Measurements from ENCODE around the gene CLDN14.

The CLDN14 gene, protein sequence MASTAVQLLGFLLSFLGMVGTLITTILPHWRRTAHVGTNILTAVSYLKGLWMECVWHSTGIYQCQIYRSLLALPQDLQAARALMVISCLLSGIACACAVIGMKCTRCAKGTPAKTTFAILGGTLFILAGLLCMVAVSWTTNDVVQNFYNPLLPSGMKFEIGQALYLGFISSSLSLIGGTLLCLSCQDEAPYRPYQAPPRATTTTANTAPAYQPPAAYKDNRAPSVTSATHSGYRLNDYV

DNA sequence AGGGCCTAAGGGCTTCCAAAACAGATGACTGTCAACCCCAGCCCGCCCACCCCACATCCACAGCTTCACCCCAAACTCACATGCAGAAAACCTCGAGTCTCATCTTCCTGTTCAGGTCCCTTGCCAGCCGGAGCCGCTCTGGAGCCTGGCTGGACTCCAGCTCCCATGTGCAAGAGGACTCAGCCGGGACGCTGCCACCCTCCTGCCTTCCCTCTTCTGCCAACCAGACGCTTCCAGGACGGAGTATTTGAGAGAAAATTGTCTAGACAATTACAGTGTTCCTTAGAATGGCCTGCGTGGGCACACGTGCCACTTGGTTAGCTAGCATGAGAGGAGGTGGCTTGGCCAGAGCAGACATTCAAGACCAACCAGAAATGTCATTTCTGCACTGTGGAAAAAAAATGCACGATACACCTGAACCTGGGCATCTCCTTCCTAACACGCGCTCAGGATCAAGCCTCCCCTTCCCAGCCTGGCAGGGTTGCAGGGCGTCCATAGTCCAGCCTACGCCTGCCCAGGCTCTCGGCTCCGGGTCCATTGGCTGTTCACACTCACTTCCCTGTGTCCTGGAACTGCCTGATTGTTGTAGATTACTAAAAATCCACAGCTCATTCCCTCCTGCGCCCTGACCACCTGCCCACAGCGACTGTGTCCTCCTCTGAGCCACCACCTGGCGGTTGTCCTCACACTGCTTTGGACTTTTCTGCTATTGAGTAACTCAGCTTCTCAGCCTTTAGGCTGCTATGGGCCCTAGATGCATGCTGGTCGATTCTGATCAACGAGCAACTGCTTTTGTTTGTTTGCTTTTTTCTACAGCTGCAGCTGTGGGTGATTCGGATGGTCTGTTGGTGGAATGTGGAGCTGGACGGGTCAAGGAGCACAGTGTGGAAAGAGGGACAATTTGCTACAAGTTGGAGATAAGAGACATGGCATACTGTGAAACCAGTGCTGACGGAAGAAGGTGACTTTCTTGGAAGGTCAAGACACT, at the start of gene CLDN14:
Gene CLDN14 (minus strand): TSS at position 708 of the 988 bp plus-strand sequence. CDS start 18,427 bp downstream, outside the sequence.
- no peak for DNase-seq

DNA sequence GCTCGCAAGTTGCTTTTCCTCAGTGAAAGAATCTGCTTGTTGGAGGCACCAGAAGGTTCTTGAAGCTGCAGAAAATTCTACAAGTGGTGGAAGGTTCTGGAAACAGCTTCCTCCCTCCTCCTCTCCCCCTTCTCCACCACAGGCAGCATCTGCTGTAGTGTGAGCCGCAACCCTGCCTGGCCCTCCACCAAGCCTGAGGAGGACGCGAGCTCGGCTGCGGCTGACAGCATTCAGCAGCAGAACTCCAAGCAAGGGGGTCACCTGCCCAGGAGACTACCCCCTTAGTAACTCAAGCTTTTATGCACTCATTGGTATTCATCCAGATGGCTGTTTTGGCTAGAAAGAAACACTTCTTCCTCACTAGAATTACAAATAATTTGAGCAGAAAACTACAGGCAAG, 48.8 kb upstream of the CLDN14 start:
- no peak for DNase-seq

DNA sequence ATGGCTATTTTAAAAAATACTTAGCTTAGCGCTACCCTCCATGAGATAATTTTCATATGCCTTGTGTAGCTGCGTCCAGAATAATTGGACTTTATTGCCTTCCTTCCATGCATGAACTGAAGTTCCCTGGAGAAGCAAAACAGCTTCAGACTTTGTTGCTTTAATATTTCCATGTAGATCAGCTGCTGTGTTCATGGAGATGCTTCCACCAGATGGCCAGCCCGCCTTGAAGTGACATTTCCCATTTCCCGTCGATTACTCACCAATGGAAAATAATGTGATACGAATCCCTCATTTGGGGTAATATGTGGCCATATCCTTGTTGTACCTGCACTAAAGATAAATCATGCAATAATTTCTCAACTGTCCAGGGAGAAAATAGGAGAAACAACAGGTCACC, 47.4 kb upstream of the CLDN14 start:
- no peak for DNase-seq

DNA sequence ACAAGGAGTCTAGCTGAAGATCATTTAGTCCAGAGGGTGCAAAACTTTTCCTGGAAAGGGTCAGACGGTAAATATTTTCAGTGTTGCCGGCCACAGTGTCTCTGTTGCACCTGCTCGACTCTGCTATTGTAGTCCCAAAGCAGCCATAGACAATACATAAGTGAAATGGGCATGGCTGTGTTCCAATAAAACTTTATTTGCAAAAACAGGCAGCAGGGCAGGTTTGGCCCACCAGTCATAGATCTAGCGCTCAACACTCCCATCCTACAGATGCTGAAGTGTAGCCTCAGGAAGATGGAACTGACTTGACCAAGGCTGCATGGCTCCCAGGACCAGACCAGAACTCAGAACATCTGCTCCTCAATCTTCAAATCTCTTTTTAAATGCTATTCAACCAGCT, 46.2 kb upstream of the CLDN14 start:
- DNase-seq: no peak

DNA sequence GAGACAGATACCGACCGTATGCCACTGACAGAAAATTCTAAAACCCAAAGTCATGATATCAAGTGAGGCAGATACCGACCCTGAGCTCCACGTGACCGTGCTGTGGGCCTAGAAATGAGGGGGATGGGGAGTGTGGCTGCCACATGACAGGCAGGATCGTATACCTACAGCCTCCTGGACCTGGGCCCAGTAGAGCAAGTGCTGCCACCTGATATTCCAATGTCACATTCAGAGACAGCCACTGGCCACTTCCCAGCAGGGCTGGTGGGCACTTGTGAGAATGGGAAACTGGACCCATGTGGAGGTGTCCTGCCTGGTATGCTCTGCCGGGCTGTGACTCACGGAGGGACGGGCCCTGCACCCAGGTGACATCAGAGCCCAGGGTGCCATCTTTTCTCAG, 44.6 kb upstream of the CLDN14 start:
- DNase-seq: no peak

DNA sequence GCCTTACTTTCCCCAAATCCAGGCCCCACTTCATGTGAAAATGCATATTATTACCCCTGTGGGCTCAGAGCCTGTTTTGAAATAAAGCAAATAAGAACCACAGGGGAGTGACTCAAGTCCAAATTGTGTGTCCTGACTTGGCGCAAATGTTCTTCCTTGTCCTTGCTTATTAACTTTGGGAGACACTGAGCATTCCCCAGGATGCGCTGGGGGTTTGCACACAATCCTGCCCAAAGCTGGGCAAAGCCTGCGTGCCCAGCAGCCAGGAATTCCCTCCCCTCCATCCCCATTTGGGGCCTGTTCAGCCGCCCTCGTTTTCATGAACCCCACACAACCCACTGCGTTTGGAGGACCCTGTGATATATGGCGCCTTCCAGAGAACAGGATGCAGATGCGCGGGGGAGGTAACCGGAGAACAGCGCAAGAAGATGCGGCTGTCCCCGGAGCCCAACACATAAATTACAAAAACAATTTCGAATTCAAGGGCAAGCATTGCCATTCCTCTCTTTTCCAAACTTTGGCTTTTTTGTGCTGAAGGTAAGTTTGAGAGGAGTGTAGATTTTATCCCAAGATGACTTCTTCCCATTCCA, 42.4 kb upstream of the CLDN14 start:
- DNase-seq: no peak

DNA sequence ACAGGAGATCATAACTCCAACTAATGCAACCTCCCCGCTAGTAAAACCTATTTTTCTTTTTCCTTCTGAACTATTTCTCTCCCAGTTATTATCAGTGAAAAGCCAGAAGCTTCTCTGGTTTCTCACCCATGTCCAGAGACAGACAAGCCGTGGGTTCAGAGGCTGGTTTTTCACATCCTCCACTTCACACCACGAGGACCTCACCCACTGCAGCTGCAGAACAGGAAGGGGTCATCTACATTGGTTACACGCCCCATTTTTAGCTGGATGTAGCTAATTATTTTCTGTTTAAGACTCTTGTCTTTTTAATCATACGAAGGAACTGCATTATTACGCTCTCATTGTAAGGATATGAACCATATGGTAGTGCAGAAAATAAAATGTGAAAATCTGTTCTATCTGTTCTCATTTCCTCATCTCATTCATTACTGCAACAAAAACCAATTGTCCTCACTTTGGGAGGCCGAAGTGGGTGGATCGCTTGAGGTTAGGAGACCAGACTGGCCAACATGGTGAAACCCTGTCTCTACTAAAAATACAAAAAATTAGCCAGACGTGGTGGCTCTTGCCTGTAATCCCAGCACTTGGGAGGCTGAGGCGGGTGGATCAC, 39.1 kb upstream of the CLDN14 start:
- no peak for DNase-seq

DNA sequence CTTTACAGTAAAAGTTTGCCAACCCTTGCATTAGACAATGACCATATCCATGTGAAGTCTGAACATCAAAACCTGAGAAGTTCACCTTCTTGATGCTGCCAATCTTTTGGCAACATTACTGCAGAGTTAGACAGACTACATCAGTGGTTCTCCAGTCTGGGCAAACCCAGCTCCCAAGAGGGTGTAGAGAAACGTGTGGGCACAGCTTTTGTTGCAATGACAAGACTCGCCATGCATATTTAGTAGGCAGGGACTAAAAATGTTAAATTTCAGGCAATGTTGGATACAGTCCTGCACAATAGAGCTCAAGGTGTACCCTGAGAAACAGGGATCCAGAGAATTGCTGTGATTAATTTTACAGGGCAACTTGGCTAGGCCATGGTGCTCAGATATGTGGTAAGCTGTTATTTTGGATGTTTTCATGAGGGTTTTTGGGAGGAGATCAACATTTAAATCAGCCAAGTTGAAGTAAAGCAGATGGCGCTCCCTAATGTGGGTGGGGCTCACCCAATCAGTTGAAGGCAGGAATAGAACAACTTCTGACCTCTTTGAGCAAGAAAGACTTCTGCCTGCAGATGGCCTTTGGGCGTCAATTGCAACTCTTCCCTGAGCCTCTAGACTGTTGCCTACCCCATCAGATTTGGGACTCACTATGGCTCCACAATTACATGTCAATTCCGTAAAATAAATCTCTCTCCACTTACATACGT, 37.6 kb upstream of the CLDN14 start:
- no peak for DNase-seq

DNA sequence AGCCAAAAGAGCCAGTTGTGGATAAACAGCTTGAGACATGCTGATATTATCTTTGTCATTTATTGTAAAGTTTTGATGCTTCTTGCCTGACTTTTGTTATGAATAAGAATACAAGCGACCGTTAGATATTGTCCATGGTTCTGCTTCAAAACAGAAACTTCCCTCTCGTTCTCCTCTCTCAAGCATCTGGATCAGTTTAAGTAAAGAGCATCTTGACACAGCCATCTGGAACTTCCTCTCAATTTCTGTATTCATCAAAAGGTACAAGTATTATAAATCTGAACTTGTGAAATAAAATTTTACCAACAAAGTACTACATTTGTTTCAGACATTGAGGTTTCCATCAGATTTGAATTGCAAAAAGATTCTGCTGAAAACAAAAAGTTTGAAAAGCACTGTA, 36.4 kb upstream of the CLDN14 start:
- no peak for DNase-seq

DNA sequence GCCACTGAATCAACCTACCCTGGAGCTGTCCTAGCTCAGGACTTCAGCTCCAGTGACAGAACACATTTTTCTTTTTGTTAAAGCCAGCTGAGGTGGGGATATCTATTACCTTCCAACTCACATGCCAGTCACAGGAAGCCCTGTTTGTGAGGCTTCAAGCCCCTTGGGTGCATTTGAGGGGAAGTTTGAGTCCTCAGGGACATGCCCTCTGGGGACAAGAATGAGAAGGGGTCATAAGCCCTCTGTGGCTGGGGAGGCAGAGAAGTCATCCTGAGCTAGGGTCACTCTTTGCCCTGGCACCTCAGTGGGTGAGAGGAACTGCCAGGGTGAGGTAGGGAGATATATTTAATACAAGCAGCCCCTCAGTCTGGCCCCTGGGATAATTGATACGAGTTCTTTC, 33.5 kb upstream of the CLDN14 start:
- no peak for DNase-seq

DNA sequence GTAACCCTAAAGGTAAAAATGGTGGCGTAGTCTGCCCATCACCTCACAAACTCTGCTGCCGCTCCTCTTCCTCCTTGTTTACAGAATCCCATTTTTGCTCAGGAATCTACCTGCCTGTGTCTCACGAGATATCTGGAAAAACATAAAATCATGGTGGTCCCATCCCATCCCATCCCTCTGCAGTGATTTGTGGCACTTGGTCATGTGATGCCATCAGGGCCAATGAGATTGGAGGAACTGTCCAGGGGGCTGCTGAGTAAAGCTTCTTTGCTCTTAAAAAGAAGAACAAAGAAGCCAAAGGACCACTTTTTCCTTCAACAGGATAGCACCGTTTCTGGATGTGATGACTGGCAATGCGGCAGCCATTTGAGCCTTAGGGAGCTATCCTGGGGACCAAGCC, 33.0 kb upstream of the CLDN14 start:
- DNase-seq: no peak

DNA sequence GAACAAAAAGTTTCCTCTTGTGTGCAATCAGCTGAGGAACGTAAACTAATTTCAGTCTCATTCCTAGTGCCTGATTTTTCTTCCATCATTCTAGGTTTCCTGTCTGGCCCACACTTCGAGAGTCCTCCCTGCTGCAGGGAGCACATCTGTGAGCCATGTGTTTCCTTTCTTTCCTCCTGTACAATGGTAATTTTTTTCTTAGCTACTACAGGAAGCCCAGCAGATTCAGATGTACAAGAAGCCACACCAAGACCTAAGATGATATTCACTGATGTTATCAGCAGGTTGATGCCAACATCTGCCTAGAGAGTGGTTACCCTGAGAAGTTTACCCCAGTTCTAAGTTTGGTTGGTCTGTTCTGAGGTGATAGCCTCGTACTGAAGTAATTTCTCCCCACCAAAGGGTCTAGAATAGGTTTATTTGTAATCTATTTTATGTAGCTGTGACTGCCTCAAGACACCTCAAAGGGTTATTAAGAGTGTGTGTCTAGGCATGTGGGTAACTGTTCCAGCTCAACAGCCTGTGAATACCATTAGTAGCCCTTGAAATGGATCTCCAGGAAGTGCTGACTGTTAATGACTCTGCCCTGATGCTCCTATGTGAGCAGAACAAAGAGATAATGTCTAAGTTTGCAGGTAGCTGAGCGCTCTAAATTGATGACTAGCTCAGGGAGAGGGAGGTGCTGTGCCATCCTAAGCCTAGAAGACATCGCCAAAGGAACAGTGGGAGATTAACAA, 31.7 kb upstream of the CLDN14 start:
- DNase-seq: no peak

DNA sequence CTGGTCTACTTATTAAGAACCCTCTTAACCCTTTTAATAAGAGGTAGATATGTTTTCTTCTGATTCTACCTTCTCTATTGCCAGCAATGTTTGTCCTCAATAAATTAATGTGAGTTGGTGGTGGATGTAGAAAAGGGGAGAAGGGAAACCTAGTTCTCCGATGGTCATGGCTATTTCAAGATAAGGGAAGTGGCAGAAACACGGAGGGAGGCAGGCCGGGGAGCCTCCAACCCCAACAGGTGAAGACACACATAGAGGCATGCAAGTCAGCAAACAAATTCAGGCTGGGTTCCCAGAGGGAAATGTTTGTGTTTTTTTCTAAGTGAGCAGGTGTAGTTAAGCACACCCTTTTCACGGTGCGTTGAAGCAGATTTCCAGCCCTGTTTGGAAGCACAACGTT, 31.0 kb upstream of the CLDN14 start:
- no peak for DNase-seq

DNA sequence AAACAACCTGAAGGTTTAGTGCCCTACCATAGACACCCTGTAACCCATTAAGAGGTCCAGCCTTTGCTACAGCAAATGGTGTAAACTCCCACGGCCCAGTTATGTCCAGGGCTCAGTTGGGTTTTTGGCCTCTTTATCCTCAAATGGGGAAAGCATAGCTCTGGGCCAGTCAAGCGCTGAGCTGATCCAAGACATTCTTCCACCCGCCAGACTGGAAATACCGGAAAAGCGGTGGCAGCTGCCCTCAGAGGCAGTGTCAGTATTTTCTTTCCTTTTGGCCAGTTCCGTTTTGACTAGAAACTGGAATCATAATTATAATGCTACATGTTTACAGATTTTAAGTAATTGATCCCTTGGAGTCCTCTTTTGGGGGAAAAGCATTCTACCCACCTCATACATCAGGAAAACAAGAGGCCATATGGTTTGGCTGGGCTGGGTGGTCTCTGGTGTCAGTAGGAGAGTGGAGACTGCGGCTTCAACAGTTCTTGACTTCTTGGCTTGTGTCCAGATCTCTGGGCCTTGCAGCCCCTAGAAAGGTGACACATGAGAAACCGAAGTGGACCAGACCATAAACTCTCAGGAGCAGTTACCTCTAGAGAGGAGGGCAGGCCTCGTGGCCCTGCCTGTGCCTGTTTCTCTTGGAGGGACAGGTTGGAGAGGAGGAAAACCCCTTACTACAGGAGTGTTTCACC, 30.2 kb upstream of the CLDN14 start:
- DNase-seq: no peak

DNA sequence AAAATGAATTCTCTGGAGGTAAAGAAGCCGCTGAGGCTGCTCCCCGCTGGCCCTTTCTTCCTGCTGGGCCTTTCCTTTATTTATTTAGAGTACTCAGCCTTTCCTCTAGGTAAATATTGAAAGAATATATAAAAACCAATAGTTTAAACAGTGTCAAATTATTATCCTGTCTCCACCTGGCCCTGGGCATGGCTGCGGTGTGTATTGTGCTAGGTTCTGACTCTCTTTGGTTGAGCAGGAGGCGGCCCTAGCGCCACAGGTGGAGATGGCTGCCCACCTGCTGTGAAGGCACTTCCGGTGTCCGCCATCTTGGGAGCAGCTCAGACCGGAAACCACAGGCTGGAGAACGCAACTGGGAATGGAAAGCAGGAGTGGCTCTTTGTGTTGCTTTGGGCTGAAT, 29.0 kb upstream of the CLDN14 start:
- DNase-seq: no peak

DNA sequence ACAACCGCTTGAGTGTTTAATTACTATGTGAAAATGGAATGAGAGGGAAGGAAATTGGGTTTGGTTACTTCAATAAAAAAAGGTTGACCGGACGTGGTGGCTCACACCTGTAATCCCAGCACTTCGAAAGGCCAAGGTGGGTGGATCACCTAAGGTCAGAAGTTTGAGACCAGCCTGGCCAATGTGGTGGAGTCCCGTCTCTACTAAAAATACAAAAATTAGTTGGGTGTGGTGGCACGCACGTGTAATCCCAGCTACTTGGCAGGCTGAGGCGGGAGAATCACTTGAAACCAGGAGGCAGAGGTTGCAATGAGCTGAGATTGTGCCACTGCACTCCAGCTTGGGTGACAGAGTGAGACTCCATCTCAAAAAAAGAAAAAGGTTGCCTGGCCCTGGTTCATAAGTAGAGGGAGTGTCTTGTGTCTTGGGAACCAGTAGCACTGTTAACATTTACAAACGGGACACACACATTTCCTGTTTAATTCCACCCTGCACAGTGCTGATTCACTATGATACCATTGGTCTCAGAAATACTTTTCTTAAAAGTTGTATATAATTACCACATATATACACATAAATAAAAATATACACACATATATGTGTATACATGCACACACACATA, 27.6 kb upstream of the CLDN14 start:
- DNase-seq: no peak

DNA sequence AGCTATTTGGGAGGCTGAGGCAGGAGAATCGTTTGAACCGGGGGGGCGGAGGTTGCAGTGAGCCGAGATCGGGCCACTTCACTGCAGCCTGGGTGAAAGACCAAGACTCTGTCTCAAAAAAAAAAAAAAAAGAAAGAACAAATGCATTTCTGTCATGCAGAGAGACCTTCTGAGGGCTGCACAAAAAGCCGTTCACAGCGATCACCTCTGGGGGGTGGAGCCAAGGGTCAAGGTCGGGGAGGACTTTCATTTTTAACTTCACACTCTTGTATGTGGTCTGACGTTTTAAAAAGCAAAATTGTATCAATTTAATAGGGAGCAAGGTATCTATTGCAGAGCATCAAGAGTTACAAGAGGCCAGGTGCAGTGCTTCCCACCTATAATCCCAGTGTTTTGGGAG, 26.6 kb upstream of the CLDN14 start:
- DNase-seq: no peak

DNA sequence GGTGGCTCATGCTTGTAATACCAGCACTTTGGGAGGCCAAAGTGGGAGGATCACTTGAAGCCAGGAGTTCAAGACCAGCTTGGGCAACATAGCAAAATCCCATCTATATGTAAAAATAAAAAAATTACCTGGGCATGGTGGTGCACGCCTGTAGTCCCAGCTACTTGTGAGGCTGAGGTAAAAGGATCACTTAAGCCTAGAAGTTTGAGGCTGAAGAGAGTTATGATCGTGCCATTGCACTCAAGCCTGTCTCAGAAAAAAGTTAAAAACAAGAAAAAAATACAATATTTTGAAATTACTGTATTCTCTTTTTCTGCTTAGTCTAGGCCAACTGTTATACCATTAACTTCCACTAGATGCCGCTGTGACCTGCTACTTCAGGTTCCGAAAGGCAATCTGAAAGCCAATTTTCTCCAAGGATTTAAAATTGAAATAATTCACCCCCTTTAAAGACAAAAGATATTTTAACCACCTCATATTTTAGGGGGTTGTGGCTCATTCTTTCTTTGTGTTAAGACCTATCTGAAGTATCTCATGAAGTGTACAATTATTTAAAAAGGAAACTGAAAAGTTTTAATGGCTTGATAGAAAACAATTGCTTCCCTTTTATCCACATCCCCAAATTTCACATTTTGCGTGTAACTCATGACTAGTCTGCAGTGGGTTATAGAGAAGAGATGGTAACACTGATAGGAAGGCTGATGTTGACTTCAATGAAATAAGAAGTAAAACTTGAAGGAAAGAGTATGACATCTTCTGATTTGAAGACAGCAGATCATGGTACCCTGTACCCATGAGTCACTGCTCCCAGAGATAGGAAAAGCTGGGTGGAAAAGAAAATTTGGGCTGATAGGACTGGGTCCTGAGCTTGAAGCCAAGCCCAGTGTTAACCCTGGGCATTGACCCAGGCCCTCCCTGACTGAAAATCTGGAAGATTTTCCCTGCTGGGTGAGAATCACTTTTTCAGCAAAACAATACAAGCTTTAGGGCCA, 24.4 kb upstream of the CLDN14 start:
- DNase-seq: peak; percentile 51

DNA sequence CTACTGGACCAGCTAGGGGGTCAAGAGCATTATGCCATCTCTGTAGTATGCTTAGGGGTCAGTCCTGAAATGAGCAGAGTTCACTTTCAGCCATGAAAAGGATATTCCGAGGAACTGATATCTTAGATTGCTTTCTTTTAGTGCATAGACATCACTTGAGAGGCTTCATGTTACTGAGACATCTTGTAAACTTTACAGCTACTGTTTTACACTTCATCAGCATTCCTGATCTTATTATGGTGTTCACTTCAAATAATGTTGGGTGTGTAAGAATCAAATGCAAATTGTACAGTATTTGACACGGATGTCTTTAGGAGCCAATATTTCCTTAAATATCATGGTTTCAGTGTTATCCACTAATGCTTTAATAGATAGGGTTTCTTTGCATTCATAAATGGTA, 22.4 kb upstream of the CLDN14 start:
- DNase-seq: no peak

DNA sequence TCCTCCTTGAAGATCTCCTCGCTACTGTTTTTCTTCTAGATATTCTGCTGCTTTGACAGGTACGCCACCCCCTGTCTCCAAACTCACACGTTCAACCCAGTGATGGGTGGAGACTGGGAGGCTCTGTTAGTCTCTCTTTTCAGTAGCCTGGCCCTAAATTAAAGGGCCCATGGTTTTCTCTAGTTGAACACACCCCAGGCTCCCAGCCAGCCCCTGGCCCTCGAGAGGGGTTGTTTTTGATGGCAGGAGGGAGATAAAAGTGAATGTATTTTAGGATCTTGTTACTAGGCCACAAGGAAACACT, 21.6 kb upstream of the CLDN14 start:
- DNase-seq: no peak

Data from NCI-H82 (cell line).